GM20431 (cell line): ENCODE measurements around the gene NFIA.

ENCODE experiments used
- in situ Hi-C: fragments of 300-500 bp; cut with MseI, MboI; formaldehyde crosslinking; loops from one replicate; pipeline ENCODE4 v1.15.0; 2020; ENCODE audit warnings: low sequenced_read_pairs; ENCODE audit not compliant: unreplicated experiment

Gene NFIA

GRCh38 chr1:61397935-61398334, 315.6 kb downstream of the NFIA start:
- in situ Hi-C loops: no loop called here

- in situ Hi-C loops: no loop called here
Measured at GRCh38 chr1:61399199-61399598, 316.8 kb downstream of the NFIA start.

GRCh38 chr1:61400131-61400770, 317.9 kb downstream of the NFIA start:
- in situ Hi-C loops: no loop called here

DNA sequence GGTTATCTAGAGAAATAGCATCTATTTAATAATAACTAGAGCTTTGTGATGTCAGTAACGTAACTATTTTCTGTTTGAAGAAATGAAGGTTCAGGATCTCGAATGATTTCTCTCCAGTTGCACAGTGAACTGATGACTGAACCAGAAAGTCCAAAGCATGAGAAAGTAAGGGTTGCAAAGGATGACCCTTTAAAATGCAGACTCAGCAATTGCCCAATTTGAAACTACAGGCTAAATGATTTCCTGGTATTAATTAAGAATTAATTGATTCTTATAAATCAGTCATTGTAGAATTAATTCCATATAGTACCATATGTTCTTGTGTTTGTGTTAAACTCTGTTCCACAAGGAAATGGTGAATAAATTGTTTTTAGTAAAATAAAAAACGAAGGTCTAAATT, 318.6 kb downstream of the NFIA start:
- in situ Hi-C loops: no loop called here

DNA sequence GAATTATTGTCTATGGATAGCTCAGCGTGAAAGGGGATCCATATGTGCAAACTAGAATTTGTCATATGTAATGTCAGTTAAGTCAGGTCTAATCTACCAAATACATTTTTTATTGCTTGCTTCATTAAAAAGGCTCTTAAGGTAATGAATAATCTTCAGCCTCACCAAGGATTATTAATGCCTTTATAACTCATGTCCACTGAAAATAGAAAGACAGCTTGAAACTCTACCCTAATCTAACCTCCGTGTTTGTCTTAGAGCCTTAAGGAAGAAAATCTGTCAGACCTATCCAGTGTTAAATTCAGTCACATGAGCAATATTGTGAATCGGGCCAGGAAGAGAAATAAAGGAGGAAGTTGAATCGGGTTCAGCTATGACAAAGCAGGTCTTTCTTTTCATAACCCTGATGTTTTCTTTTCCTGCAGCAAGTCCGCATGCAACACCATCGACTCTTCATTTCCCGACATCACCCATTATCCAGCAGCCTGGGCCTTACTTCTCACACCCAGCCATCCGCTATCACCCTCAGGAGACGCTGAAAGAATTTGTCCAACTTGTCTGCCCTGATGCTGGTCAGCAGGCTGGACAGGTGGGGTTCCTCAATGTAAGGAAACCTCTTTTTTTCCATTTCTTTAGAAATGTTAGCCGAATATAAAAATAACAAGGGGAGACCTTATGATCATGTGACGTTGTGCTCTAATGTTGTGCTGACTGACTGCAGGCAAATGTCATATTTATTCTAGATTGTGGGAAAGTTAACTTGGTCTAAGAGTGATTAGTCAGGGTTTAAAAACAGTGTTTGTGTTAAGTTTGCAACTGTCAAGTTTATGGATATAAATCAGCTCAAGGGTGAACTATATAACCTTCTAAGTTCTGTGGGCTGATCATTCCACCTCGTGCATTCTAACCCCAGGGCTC, 321.6 kb downstream of the NFIA start:
- in situ Hi-C loops: no loop called here

DNA sequence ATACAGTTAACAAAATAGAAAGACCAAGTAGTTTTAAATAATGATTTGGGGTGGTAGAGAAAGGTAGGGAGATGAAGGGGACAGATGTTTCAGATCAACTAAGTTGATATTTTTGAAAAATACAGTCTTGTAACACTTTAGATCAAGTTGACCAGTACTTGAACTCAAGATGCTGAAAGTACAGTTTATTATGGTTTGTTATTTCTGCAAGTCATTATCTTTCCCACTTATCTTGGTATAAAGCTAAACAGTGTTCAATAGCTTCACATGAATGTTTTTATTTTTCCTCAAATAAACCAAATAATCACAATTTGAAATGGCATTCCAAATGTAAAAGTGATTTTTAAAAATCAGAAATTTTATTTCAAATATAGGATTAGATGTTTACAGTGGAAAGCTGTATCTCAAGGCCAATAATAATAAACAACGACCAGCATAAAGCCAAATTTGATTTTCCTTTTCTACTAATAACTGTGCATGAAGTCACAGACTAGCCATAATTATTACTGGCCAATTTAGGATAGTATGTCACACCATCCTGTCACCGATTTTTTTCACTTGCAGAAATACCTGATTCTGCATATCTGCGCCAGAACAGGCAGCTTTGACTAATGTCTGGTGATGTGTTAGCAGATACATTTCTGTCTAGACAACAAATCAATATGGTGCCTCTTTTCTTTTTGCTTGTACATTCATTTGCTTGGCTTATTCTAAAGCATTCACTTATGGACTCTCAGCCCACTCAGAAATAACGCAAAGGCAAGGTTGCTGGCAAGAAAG, 322.4 kb downstream of the NFIA start:
- in situ Hi-C loops: no loop called here

GRCh38 chr1:61406467-61406866, 324.1 kb downstream of the NFIA start:
- in situ Hi-C loops: no loop called here

DNA sequence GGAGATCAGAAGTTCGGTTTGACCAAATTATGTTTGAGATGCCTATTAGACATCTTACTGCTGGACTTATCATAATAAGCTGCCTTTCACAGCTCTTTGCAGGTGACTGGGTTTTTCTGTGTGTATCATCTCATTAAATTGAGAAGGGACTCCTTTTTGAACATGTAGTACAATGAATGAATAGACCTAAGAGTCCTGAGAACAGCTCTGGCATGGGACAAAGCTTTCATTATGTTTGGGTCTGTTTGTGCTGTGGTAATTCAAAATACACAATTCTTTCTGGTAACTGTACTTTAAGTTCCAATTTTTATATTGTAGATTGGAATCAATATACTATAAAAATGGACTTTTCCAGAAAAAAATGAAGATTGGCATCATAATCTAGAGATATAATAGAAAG, 330.2 kb downstream of the NFIA start:
- in situ Hi-C loops: no loop called here

GRCh38 chr1:61419196-61419595, 336.8 kb downstream of the NFIA start:
- in situ Hi-C loops: no loop called here

DNA sequence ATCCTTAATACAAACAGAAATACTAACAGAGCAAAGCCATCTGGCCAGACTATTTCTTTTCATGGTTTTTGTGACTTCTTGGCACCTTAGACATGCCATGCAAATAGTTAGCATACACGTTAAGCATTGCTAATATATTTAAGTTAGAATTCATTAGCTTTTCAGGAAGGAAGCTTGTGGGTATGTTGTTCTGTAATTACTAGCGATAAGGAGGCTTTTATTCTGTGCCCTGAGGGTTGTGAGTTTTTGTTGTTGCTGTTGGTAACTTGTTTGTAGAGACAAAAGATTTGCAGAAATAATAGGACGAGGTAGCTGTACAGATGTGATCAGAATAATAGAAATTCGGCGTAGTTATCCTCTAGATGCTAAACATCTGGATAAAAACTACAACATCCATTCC, 337.3 kb downstream of the NFIA start:
- in situ Hi-C loops: no loop called here

DNA sequence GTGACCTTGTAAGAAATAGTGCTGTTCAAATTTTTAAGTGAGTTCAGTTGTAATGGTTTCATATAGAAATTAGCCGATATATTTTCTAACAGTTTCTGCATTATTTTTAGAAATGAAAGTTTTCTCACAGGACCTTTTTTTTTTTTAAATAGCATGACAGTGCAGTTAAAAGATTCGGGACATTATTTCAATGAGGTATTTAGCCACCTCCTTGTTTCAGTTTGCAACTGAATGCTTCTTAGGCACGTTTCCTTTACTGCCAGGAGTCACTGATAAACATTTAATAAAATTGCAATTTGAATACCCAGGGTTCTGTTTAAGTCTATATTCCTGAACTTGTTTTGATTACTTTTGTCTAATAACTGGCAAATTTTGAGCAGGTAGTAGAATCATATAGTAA, 337.9 kb downstream of the NFIA start:
- in situ Hi-C loops: no loop called here

DNA sequence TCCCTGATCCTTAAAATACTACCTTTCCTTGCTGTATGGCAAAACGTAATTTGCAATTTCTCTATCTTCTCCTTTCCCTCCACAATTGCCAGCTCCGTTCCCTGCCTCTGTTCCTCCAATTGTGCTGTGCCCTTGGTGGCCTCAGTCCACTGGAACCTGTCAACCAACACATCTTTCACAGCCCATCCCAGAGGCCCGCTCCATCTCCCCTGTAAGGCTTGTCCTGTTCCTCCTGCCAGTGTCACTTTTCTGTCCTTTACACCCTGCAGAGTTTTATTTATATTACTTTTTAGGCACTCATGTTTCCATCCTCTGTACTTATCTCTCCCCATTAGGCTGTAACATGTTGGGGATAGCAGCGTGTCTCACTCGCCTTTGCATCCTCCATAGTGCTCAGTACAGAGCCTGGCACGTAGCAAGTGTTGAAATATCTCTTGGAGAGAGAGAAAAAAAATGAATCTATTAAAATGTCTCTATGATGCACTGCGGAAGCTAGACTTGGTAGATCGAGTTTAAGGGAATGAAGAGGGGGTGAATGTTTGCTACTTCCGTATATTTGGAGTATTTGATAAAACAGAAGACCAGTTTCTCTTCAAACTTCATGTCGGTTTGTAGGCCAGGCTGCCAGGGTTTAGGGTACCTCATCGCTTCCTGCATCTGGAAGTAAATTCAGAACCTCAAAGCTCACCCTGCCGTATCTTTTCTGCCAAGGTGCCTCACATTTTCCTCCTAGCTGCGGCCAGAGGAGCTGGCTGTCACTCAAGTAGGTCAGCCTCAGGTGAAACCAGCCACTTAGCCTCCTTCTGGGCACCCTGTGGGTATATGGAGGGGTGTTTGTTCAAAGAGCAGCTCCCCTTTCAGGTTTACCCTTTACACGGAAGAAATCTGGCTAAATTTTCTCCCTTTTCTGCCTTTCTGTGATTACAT, 338.8 kb downstream of the NFIA start:
- in situ Hi-C loops: no loop called here

GRCh38 chr1:61423643-61424042, 341.3 kb downstream of the NFIA start:
- in situ Hi-C loops: no loop called here

DNA sequence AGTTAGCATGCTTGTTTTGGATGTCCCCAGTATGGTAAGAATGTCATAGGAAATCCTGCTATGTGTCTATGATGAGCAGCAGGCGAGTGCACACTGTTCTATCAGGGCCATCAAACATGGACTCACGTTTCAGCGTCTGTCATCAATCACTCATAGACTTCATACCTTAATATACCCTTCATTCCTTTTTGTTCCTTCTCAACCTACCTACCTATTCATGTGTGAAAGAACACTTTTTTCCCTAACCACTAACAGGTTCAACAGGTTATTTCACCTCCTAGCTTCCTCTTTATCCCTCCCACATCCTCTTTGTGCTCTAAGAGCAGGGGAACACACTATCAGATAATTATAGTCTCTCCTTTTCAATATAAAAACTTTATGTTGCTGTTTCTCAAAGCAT, 342.0 kb downstream of the NFIA start:
- in situ Hi-C loops: no loop called here

GRCh38 chr1:61425040-61425439, 342.7 kb downstream of the NFIA start:
- in situ Hi-C loops: no loop called here

DNA sequence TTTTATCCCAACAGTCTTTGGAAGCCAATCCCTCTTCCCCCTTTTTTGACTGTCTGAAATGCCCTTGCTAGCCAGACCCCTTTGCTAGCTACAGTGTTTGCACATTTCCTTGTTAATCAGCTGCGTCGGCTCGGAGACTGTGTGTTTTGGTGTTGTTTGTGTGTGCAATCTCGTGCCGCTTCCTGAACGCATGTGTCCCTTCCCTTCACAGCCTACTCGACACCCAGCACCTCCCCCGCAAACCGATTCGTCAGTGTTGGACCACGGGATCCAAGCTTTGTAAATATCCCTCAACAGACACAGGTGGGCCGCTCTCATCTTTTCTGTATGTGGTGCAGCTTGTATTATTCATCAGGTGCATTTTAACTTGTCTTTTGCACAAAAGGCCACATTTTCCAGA, 343.9 kb downstream of the NFIA start:
- in situ Hi-C loops: no loop called here

DNA sequence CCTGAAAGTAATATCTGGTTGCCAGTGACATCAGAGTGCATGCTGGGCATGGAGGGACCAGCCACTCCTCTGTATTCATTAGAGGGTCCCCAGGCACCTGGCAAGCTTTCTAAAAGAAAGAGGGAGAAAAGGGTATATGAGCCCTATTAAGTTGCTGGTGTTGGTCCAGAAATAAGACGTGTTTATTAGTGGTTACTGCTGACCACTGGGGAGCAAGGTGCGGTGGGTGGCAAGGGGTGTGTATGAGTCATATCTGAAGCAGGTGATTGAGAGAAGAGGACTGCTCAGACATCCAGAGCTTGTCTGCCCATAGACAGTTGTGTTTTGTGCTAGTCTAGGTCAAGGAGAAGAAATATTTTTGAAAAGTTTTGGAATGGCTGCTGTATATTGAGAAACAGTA, 344.5 kb downstream of the NFIA start:
- in situ Hi-C loops: no loop called here

GRCh38 chr1:61427510-61427909, 345.1 kb downstream of the NFIA start:
- in situ Hi-C loops: no loop called here

DNA sequence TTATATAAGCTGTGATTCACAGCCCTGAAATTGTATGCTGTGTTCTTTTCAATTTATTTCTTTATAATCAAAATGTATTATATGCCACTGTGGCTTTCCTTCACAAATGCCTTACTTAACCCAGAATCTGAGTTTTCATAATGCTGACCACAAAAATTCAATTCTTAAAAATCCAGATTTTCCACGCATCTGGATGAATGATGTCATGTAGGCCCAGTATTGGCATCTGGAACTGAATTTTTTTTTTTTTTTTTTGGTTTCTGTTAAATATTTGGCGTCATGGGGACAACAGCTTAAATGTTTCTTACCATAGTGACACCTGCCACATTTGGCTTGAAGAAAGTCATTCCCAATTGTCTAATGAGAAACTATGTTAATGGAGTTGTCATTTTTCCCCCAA, 345.8 kb downstream of the NFIA start:
- in situ Hi-C loops: no loop called here
